Transverse colon (tissue), 4 donors: ENCODE data around the gene ADAMTSL4.

Experiments
- CTCF ChIP-seq, 5 experiments: fragments of 200-600 bp in 3 of 5; fragments of 450-650 bp in 2 of 5; sonication (generic) in 3 of 5; IDR thresholded peaks; 1 replicate in 2 of 5; 2 replicates in 3 of 5; pipeline ENCODE4 v1.5.1; 2016 to 2017; ENCODE audit warnings: antibody characterized with exemption in 5 of 5, inconsistent platforms in 3 of 5, mild to moderate bottlenecking in 2 of 5, moderate library complexity in 1 of 5
- POLR2AphosphoS5 ChIP-seq, 3 donors: sonication (generic); formaldehyde crosslinking; IDR thresholded peaks; one replicate each; pipeline ENCODE4 v1.6.1; 2016; ENCODE audit warnings: antibody characterized with exemption in 3 of 3

DNA sequence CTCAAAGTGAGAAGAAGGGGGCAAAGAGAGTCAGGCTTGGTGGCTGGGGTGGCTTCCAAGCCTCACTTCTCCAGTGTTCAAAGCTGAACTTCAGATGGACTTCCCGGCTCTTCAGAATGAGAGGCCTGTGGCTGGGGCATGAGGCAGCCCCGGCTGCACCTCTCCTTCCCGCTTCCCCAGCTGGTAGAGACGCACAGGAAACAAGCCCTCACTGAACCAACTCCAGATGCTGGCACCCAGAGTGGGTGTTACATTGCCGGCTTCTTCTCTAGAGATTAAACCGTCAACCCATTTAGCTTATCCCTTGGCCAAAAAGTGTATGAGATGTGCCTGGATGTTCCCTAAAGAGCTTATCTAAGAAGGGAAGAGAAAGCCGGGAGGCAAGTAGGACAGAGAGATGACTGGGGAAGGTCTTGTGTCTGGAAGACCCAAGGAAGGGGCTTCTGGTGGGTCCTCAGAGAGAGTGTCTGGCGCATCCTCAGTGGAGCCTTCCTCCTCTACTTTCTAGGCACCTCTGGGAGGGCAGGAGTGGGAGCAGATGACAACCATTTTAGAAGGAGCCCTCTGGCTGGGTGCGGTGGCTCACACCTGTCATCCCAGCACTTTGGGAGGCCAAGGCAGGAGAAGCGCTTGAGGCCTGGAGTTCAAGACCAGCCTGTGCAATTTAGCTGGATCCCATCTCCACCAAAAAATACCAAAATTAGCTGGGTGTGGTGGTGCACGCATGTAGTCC, 2.0 kb downstream of the ADAMTSL4 start:
- TF ChIP-seq POLR2AphosphoS5 (IDR thresholded peaks at IDR 0.05) (no peak), CTCF (IDR thresholded peaks at IDR 0.05) (no peak)
